IPS-11a (cell line): ENCODE data around the gene DTL.

Experiments used
- H3K4me3 ChIP-seq: one replicate; pipeline ENCODE4 v1.5.1; 2013; ENCODE audit warnings: low read depth, low read length, control low read depth

Gene DTL

DNA sequence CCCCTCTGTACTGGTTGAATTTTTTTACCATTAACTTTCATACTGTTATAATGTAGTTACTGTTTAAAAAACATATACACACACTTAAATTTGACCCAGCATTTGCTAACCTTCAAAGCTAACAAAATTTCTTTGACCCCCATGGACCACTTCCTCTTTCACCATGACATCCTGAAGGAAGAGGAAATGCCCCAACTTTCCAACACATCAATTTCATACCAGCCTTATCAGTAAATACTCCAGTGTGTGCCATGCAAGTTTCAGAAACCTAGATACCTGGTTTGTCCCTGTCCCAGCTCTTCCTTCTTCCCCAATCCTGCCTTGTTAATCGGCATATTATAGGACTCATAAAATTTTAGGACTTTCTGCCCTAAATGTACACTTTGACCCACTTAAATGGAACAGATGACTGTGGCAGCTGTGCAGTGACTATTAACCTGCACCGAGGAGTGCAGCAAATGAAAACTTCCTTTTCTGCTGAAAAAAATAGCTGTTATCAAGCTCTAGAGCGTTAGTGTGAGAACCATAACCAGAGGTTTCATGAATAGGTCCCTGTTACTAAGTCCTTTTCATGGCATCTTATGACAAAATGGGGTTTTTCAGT is 54.1 kb downstream of the DTL start:
- H3K4me3 ChIP-seq: no peak overlapping the region

DNA sequence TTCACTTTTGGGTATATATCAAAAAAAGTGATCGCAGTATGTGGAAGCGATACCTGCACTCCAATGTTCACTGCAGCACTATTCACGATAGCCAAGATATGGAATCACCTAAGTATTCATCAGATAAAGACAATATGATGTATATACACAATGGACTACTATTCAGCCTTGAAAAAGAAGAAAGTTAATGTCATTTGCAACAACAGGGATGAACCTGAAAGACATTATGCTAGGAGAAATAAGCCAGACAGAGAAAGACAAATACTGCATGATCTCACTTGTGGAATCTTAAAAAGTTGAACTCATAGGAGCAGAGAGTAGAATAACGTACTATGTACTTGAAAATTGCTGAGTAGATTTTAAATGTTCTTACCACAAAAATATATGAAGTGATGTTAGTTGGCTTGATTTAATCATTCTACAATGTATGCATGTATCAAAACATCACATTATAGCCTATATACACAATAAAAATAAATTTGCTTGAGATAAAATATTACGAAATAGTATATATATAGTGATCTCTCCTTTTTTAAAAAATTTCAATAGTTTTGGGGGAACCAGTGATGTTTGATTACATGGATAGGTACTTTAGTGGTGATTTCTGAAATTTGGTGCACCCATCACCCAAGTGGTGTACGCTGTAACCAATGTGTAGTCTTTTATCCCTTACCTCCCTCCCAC is 56.0 kb downstream of the DTL start:
- H3K4me3 ChIP-seq: no peak overlapping the region

DNA sequence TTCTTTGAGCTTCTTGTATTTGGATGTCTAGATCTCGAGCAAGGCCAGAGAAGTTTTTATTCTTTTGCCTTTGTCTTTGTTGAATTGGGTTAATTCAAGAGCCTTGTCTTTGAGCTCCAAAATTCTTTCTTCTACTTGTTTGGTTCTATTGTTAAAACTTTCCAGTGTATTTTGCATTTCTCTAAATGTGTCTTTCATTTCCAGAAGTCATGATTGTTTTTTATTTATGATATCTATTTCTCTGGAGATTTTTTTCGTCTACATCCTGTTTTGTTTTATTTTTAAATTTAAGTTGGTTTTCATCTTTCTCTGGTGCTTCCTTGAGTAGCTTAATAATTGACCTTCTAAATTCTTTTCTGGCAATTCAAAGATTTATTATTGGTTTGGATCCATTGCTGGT is 61.8 kb downstream of the DTL start:
- H3K4me3 ChIP-seq: no peak overlapping the region

DNA sequence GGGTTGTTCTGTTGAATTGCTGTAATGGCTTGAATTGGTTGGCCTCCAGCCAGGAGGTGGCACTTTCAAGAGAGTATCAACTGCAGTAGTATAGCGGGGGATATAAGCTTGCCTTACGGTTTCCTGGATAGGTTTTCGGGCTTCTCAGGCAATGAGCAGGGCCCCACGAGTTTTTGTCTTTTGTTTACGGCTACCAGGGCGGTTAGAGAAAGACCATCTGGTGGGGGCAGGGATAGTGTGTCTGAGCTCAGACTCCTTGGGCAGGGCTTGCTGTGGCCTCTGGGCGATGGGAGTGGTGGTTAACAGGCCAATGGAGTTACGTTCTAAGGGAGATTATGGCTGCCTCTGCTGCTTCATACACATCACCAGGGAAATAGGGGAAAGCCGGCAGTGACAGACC is 62.8 kb downstream of the DTL start:
- H3K4me3 ChIP-seq: no peak overlapping the region

DNA sequence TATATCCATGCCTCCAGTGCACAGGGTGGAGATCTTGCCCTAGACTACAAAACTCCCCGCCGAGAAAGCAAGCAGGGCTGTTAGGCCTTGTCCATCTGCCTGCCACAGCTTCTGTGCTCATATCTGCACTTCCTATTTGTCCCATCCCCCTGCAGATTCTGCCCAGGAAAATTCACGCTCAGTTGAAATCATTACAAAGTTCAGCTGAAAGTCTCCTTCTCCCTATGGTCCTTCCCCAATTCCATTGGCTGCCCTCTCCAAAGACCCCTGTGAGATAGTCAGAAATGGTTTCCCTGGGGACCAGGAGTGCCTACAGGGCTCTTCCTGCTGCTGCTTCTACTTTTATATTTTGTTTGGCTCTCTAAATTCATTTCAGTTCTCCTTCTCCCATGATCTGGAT is 63.2 kb downstream of the DTL start:
- H3K4me3 ChIP-seq: no peak overlapping the region

DNA sequence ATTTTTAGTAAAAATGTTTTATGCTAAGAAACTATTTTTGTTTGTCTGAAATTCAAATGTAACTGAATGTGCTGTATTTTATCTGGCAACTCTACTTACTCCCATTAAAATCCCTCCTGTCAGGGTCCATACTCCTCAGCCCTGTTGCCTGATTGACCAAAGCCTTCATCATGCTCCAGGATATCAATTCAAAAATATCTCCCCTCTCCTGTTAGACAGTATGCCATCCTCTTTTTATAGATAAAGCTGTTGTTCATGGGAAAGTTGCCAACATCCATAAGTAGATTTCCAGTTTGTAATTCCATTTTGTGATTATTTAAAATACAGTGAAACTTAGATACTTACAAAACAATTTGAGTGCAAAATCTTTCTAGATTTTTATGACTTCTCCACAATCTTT is 65.7 kb downstream of the DTL start:
- H3K4me3 ChIP-seq: no peak overlapping the region

DNA sequence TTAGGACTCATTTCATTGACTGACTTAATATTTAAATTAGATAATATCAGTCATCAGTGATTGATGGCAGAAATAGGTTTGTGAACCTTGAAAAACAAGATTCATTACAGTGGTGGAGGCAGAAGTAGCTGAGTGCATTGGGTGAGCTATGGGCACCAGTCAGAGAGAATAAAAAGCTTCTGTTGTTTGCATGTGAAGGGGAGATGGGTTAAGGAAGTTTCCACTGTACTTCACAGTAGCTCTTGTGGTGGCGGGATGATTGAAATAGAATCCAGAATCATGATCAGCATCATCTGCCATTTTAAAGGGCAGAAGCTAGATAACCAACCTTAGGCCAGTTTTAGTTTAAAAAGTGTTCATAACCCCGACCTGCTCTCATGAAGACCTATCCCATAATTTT is 66.2 kb downstream of the DTL start:
- H3K4me3 ChIP-seq: no peak overlapping the region

DNA sequence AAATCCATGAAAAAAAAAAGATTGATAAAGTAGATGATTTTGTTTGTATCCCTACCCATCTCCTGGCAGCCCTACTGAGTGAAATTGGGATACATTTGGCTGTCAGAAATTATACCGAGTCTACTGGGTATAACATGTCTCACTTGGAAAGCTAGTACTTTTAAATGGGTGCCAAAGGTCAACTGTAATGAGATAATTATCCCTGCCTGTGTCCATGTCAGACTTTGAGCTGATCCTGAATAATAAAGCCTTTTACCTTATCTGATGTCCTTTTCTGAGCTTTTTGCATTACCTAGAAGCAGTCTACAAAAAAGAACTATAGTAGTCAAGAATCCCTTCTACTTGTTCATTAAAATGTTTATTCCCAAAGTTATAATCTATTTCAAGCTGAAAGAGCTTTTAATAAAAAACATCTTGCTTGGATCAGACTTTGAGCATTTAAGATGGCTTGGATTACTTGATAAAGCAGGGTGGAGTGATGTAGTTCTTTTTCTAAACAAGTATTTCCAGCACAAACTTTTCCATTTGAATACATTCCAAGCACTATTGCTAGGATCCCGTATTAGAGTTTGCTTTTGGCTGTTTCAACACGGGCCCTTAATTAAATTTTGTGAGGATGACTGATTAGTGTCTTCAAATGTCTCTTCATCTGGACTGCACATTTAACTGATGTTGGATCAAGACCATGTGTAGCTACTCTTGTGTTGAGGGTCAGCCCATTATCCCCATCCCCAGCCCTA is 69.2 kb downstream of the DTL start:
- H3K4me3 ChIP-seq: no peak overlapping the region

DNA sequence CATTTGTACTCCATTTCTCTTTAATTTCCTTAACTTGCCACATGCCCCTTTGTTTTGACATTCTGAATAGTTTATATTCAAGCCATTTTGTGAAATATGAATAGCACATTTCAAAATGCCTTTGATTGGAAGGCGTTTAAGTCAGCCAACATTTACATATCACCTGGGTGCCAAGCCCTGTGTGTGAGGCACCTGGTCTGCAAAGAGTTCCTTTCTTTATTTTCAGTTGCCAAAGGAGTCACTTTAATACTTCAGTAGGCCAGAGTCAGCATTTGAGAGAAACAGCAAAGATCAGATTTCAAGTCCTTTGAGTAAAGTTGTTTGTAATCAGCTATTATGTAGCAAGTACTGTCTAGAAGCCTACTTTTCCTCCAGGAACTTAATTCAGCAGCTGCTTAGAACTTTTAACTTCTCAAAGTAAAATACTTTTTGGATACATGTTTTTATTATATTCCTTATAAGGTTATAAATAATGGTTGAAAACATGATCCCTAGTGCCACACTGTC is 70.8 kb downstream of the DTL start:
- no peak overlapping the region for H3K4me3 ChIP-seq

DNA sequence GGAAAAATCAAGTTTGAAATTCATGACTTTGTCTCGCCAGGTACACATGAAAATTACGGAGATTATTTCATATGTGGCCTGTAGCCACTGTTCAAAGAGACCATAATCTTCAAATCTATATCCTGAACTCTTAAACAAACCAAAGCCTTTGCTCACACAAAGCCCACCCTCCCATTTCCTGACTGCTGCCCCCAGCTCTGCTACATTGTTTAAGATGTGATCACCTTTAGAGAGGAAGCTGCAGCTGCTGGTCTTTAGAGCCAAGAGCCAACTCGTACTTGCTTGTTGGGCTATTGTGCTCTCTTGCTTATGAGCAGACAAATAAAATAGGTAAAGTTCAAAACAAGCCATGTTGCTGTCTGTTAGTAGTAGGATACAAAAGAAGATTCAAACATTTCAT is 71.9 kb downstream of the DTL start:
- H3K4me3 ChIP-seq: no peak overlapping the region

DNA sequence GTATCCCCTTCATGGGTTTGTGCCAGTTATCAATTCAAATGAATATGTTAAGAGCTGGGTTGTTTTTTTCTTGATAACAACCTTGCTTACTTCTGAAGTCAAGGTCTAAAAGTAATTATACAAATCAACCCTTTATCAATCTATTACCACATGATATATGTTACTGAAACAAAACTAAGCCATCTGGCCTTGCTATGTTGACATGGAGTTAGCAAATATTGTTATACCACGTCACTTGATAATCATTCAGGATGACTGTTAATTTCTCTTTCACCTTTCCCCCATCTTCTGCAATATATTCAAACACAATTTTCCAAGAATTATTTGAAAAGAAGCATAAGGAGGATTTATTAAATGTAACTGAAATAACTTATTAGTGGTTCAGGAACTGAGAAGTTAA is 72.6 kb downstream of the DTL start:
- no peak overlapping the region for H3K4me3 ChIP-seq

DNA sequence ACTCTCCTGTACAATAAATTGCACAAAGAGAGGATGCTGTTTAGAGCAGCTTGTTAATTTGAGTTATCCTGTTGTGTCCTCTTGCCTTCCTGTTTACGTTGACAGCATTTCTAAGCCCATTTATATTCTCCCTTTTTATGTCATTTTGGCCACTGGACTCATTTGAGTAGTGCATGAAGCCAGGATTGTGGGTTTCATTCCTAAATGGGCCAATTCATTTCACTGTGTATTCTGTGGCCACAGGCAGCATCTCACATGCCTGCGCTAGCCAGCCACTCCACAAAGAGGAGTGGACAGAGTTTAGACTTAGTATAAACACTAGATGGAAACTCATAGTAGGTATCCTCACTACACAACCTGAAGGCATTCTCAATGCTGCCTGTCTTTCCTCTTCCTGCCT is 73.4 kb downstream of the DTL start:
- H3K4me3 ChIP-seq: no peak overlapping the region

DNA sequence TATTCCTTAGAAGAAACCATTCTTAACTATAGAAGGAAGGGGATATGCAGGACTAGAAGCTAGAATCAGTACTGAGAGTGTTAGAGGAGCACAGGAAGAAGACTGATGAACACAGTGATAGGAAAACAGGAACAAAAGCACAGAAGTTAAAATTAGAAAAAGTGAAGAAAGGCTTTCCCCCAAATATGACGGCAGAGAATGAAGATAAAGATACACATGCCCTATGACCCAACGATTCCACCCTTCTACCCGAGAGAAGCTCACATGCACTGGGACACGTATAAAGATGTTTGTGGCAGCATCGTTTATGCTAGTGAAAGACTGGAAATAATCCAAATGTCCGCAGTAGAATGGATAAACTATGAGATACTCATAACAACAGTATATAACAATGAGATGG is 74.2 kb downstream of the DTL start:
- H3K4me3 ChIP-seq: no peak overlapping the region

DNA sequence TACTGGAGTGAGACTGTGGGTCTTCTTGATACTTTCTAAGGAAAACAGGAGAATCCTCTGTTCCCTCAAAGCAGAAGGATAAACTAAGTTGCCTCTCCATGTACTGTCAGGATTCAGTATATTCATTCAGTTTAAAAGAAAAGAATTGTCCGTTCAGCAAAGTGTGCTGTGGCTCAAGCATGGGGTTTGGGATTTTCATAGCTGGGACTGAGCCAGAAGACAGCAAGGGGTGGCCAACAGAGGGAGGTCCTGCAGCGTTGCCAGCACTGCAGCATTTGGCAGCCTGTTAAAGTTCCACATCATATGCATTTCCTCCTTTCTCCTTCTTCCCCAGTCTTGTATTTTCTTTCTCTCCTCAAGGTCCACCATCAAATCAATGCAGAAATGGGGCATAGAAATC is 75.1 kb downstream of the DTL start:
- H3K4me3 ChIP-seq: no peak overlapping the region

DNA sequence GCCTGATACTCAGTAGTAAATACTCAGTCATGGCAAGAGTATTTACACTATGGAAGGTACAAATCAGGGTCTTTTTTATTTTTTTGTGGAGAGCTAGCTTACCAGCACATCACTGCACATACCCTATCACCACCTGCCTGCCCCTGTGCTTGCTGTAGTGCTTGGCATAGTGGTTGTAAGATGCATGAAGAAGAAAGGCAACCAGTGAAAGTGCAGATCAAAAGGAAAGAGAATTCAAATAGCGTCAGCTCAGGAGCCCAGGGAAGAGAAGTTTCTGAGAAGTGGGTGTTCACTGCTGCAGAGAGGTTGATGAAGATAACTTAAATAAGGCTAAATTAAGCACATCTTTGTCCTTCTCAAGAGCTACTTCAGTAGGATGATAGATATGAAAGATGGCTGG is 76.0 kb downstream of the DTL start:
- H3K4me3 ChIP-seq: no peak overlapping the region

DNA sequence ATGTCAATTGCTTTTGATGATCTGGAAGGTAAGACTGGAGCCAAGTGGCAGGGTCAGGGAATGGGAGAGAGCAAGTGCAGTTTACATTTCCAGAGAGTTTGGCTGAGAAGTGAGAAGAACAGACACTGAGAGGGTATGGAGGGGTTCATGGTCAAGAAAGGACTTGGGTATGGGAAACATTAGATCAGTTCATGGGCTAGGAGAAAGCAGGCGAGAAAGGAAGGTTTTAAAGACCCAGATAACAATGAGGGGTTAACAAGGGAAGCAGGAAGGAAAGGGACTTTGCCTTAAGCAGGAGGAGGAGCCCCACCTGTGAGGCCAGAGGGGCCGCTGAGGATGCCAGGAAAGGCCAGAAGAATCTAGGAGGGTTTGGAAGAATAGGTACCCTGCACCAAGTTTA is 78.2 kb downstream of the DTL start:
- no peak overlapping the region for H3K4me3 ChIP-seq

DNA sequence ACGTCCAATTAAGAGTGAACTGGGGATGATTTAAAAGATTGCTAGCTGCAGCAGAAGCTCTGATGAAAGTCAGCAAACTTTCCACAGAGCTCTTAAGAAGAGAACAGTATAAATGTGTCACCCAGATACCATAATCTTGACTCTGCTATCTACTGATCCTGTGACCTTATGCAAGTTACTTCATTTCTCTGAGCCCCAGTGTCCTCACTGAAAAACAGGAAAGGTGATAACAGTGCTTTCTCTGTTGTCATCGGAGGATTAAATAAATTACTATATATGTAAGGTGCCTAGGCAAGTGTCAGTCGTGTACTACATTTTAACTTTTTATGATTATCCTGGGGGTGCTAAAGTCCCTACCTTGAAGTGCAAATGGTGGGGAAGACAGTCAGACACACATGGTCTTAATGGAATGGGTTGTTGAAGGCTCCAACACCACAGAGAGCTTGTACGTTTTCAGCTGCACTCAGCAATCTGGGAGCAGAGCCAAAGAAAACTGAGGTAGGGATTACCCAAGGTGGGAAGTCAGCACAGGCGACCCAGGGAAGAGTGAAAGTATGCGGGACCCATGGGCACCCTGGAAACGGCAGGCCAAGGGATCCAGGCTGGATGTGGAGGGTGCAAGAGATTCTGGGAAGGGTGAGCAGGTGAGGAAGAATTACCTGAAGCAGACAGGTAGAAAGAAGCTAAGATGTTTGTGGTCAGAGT is 82.8 kb downstream of the DTL start:
- no peak overlapping the region for H3K4me3 ChIP-seq

DNA sequence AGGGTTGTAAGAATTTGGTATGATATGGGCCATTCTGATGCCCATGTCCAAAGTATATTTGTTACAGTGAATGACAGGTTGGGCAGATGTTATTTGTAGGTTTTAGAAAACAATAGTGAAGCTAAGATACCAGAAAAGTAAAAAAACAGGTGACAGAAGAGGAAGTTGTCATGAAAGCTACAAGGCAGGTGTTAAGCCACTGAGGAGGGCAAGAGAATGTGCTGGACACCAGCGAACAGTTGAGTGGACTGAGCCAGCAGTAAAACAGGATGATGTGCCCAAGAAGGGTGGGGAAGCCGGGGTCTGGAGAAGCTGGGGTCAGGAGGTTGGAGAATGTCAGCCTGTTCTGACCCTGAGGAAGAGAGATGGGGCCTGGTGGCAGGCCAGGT is 83.3 kb downstream of the DTL start:
- no peak overlapping the region for H3K4me3 ChIP-seq

DNA sequence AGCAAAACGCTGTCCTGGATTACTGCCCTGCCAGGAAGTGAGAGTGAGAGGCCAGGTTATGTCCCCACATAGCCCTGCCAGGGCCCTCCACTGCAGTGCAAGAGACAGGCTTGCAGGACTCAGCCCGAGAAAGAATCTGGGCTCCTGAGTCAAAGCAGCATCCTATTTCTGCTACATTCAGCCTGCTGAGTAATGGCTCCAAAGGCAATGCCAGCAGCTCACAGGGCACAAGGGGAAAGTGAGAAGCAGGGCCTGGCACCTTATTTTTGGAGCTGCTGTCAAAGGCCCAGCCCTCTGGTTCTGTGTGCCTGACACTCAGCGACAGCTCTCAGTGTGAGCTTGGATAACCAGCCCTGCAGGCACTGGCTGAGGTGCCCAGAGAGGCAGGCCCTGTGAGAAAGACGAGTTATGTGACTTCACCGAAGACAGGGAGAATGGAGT is 83.9 kb downstream of the DTL start:
- no peak overlapping the region for H3K4me3 ChIP-seq

DNA sequence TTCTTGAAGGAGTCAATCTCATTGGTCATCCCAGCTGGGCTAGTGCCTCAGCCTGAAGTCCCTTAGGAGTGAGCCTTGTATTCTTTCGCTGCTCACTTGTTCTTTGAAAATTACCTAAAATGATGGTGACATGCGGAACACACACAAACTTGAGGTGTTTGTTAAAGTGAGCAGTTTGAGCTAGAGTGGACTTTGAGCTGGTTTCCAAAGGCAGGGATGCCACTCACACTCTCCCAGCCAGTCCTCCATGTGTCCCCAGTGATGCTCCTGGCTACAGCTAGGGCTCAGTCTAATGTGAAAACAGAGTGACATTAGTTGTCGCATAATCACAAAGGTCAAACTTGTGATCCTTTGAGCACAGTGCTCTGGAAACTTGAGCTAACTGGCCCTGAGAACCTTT is 84.3 kb downstream of the DTL start:
- H3K4me3 ChIP-seq: no peak overlapping the region

DNA sequence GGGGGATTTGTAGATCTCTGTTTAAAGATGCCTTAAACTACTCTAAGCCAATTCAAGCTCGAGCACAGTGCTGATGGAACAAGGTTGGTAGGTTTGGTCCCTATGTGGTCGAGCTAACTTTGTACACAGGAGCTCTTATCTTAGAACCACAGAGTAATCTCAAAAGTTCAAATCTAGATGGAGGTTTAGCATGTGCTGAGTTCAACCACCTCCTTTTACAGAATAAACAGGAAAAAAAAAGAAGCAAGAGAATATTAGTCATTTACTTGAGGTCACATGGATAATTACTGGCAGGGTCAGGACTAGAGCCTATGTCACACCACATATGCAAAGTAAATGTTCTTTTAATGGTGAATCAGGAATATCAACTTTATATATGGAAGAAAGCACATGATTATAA is 86.2 kb downstream of the DTL start:
- no peak overlapping the region for H3K4me3 ChIP-seq
